COR-L47 (cell line): Measurements from ENCODE around the gene TPRN.
A peak's percentile ranks its signal among the peaks of the same experiment; 100 is the strongest.

ENCODE experiments used
- DNase-seq: peaks from one replicate; lab custom pipeline; 2025; lab: John Stamatoyannopoulos, UW

Gene TPRN

GRCh38 chr9:137224830-137225694 is 24.5 kb upstream of the TPRN start, which contains the start of gene CYSRT1:
CYSRT1 (plus strand) TSS chr9:137225174; CDS start chr9:137225622, 448 bp downstream.
- DNase-seq = no peak

GRCh38 chr9:137223078-137223970 is 22.8 kb upstream of the TPRN start:
- peak; percentile 98 for DNase-seq

- no peak for DNase-seq
These were observed 21.9 kb upstream of the TPRN start, which contains the start of gene RNF208 for GRCh38 chr9:137222190-137223077. RNF208 (minus strand) TSS chr9:137222240; CDS start chr9:137221212, 1,028 bp downstream.

- DNase-seq = peak; percentile 38
These were observed 21.1 kb upstream of the TPRN start for GRCh38 chr9:137221506-137222111.

GRCh38 chr9:137221095-137221505 is 20.6 kb upstream of the TPRN start:
- no peak for DNase-seq

GRCh38 chr9:137220317-137221094 is 20.0 kb upstream of the TPRN start:
- no peak for DNase-seq

- DNase-seq = no peak
These were observed 19.3 kb upstream of the TPRN start for GRCh38 chr9:137219757-137220316.

GRCh38 chr9:137218754-137219271 is 18.3 kb upstream of the TPRN start:
- DNase-seq = no peak

GRCh38 chr9:137218212-137218753 is 17.7 kb upstream of the TPRN start:
- DNase-seq = no peak

- DNase-seq = peak; percentile 77
These were observed 17.0 kb upstream of the TPRN start for GRCh38 chr9:137217276-137218211.

- no peak for DNase-seq
These were observed 15.8 kb upstream of the TPRN start for GRCh38 chr9:137216188-137216965.

GRCh38 chr9:137215196-137215986 is 14.8 kb upstream of the TPRN start:
- DNase-seq = no peak

GRCh38 chr9:137214620-137215019 is 14.1 kb upstream of the TPRN start:
- no peak for DNase-seq

- DNase-seq = no peak
These were observed 12.9 kb upstream of the TPRN start for GRCh38 chr9:137213160-137214060.

GRCh38 chr9:137212520-137212919 is 12.0 kb upstream of the TPRN start:
- DNase-seq = no peak

GRCh38 chr9:137211532-137211931 is 11.0 kb upstream of the TPRN start:
- no peak for DNase-seq
